Breast epithelium (tissue), 3 donors: ENCODE results near the gene ZNF407.

Experiments used
- CTCF ChIP-seq, 3 donors: fragments of 450-650 bp; IDR thresholded peaks; one replicate each; pipeline ENCODE4 v1.5.1; 2016 to 2017; ENCODE audit warnings: antibody characterized with exemption in 3 of 3, mild to moderate bottlenecking in 3 of 3, moderate library complexity in 3 of 3
- POLR2A ChIP-seq: fragments of 450-650 bp; IDR thresholded peaks from one replicate; pipeline ENCODE4 v1.6.1; 2016; ENCODE audit warnings: antibody characterized with exemption, mild to moderate bottlenecking, moderate library complexity
- POLR2AphosphoS5 ChIP-seq, 3 donors: sonication (generic); formaldehyde crosslinking; IDR thresholded peaks; one replicate each; pipeline ENCODE4 v1.6.1; 2017; ENCODE audit warnings: antibody characterized with exemption in 3 of 3

GRCh38 chr18:75083761-75084160, 486.1 kb downstream of the ZNF407 start:
- no peak for TF ChIP-seq POLR2A
- no peak for TF ChIP-seq CTCF (IDR thresholded peaks at IDR 0.05)
- TF ChIP-seq POLR2AphosphoS5 (IDR thresholded peaks at IDR 0.05) = no peak
